Activated B cell treated with CpG ODN at 0.5 μM for 24 hours (primary cell): Measurements from ENCODE around the gene CFAP65. TPM values are rescaled to one million over a fixed set of nuclear protein-coding genes. Genes with fewer than 3 reads are reported as not detected.

Experiments
- ATAC-seq: fragments of 200-7000 bp; cut with Tn5 transposase; one replicate; pipeline ENCODE4 v1.10.0; 2021; ENCODE audit warnings: low read depth, mild to moderate bottlenecking, moderate library complexity
- CTCF ChIA-PET: fragments of 350-600 bp; sonication (Branson Sonifier 250); formaldehyde crosslinking; loops from one replicate; lab custom pipeline; 2021; ENCODE audit warnings: antibody characterized with exemption; lab: Charles Lee
- POLR2A ChIA-PET: fragments of 350-600 bp; sonication (Branson Sonifier 250); formaldehyde crosslinking; loops from one replicate; lab custom pipeline; 2021; ENCODE audit warnings: antibody characterized with exemption; lab: Charles Lee
- DNase-seq: peaks from one replicate; pipeline ENCODE4 v3.0.0; 2022
- H3K27ac Mint-ChIP-seq: one replicate; pipeline ENCODE4 v1.8.0; 2020; ENCODE audit warnings: mixed read lengths
- H3K27me3 Mint-ChIP-seq: one replicate; pipeline ENCODE4 v1.8.0; 2021; ENCODE audit warnings: mixed read lengths
- H3K36me3 Mint-ChIP-seq: one replicate; pipeline ENCODE4 v1.8.0; 2021; ENCODE audit warnings: low read depth, mixed read lengths
- H3K4me1 Mint-ChIP-seq: one replicate; pipeline ENCODE4 v1.8.0; 2021; ENCODE audit warnings: mixed read lengths
- H3K4me3 Mint-ChIP-seq: one replicate; pipeline ENCODE4 v1.8.0; 2020; ENCODE audit warnings: mild to moderate bottlenecking, mixed read lengths
- H3K9me3 Mint-ChIP-seq: one replicate; pipeline ENCODE4 v1.8.0; 2020; ENCODE audit warnings: mixed read lengths
- CTCF ChIP-seq: fragments of 200-600 bp; IDR thresholded peaks from one replicate; pipeline ENCODE4 v1.8.0; 2022; ENCODE audit warnings: antibody characterized with exemption, mild to moderate bottlenecking
- intact Hi-C: fragments of 100-400 bp; cut with micrococcal nuclease; formaldehyde crosslinking; loops from one replicate; pipeline ENCODE4 v1.15.1; 2024
- total RNA-seq: library from RNA; stranded (reverse); gene quantifications from 2 replicates; pipeline ENCODE4 v1.2.3, GENCODE V29; 2022

The CFAP65 gene
- total RNA-seq, 1 donor from 2014 or later: not detected

- Mint-ChIP-seq H3K36me3 (no peaks in the 10 kb centered on the region), H3K27me3 (peaks cover 31% of the 10 kb centered on the region), H3K4me1 (no peaks in the 10 kb centered on the region), H3K9me3 (no peaks in the 10 kb centered on the region), H3K27ac (no peak overlapping the region), H3K4me3 (no peak overlapping the region)
- ChIA-PET CTCF (interaction anchor here (0.6 to 1.5 kb wide), 4 partner anchors 14 to 242 kb away, joined by 3 read pairs; no protein-coding TSS in a partner anchor), POLR2A (no interaction called here)
- no peak for TF ChIP-seq CTCF
- peak; percentile 37 for ATAC-seq
- intact Hi-C loops: no loop called here
- no peak for DNase-seq
These were observed 31.1 kb downstream of the CFAP65 start for GRCh38 chr2:219010162-219010756.

- ChIA-PET POLR2A (no interaction called here), CTCF (interaction anchor here (1.5 kb wide), 1 partner anchor 13 kb away, joined by 3 read pairs; no protein-coding TSS in a partner anchor)
- no peaks in the 10 kb centered on the region for H3K9me3 Mint-ChIP-seq
- peaks cover 35% of the 10 kb centered on the region for H3K27me3 Mint-ChIP-seq
- ATAC-seq (no peak), DNase-seq (no peak)
- no peak overlapping the region for H3K27ac Mint-ChIP-seq
- H3K4me3 Mint-ChIP-seq: no peak overlapping the region
- no peak for TF ChIP-seq CTCF
- no peaks in the 10 kb centered on the region for H3K4me1 Mint-ChIP-seq
- intact Hi-C loops: no loop called here
- no peaks in the 10 kb centered on the region for H3K36me3 Mint-ChIP-seq
These were observed 32.0 kb downstream of the CFAP65 start for GRCh38 chr2:219009294-219009693.

GRCh38 chr2:219003979-219004378 lies 37.3 kb downstream of the CFAP65 start:
- no peak for TF ChIP-seq CTCF
- Mint-ChIP-seq H3K36me3 (no peaks in the 10 kb centered on the region), H3K4me1 (peaks cover 21% of the 10 kb centered on the region), H3K27ac (no peak overlapping the region), H3K4me3 (no peak overlapping the region), H3K9me3 (no peaks in the 10 kb centered on the region), H3K27me3 (peaks cover 55% of the 10 kb centered on the region)
- no peak for DNase-seq
- no peak for ATAC-seq
- intact Hi-C loops: loop anchor here (2.0 kb wide), 2 partner anchors 23 to 151 kb away; no protein-coding TSS in a partner anchor
- ChIA-PET CTCF (no interaction called here), POLR2A (no interaction called here)

GRCh38 chr2:219003267-219003634 lies 38.1 kb downstream of the CFAP65 start:
- TF ChIP-seq CTCF: no peak
- ATAC-seq (peak; percentile 29), DNase-seq (no peak)
- no peak overlapping the region for H3K27ac Mint-ChIP-seq
- ChIA-PET POLR2A (no interaction called here), CTCF (interaction anchor here (0.8 to 2.6 kb wide), 2 partner anchors 23 to 27 kb away, joined by 3 to 10 read pairs; no protein-coding TSS in a partner anchor)
- no peaks in the 10 kb centered on the region for H3K9me3 Mint-ChIP-seq
- intact Hi-C loops: loop anchor here (2.0 kb wide), 2 partner anchors 22 to 150 kb away; no protein-coding TSS in a partner anchor
- H3K4me1 Mint-ChIP-seq: peaks cover 21% of the 10 kb centered on the region
- peaks cover 56% of the 10 kb centered on the region for H3K27me3 Mint-ChIP-seq
- no peaks in the 10 kb centered on the region for H3K36me3 Mint-ChIP-seq
- peak overlapping the region; percentile 1 for H3K4me3 Mint-ChIP-seq

- H3K27me3 Mint-ChIP-seq: peaks cover 59% of the 10 kb centered on the region
- H3K4me3 Mint-ChIP-seq: peak overlapping the region; percentile 75
- no peaks in the 10 kb centered on the region for H3K36me3 Mint-ChIP-seq
- H3K9me3 Mint-ChIP-seq: no peaks in the 10 kb centered on the region
- DNase-seq: no peak
- no peak overlapping the region for H3K27ac Mint-ChIP-seq
- peaks cover 21% of the 10 kb centered on the region for H3K4me1 Mint-ChIP-seq
- CTCF ChIA-PET: interaction anchor here (0.8 to 2.6 kb wide), 3 partner anchors 22 to 126 kb away, joined by 3 to 10 read pairs (median 3); no protein-coding TSS in a partner anchor
- peak; percentile 23 for ATAC-seq
- intact Hi-C loops: loop anchor here (2.0 kb wide), 2 partner anchors 22 to 150 kb away; no protein-coding TSS in a partner anchor
- TF ChIP-seq CTCF: no peak
- POLR2A ChIA-PET: no interaction called here
These were observed 38.7 kb downstream of the CFAP65 start for GRCh38 chr2:219002395-219003266.
